ENCODE data around the gene CREBRF. TPM values are rescaled to one million over a fixed set of nuclear protein-coding genes. Genes with fewer than 3 reads are reported as not detected.

CREBRF gene
- total and polyA plus RNA-seq, 2 experiments from 2014 or later = 3.2 to 14.6 TPM

- WGBS, 2 experiments (ENCODE audit: low coverage in 1 of 2, low lambda C conversion rate in 2 of 2, missing lambda C conversion rate in 2 of 2) = 89 to 96% methylated on average over 3 of the region's 3 CpGs
- no peak overlapping the region for H3K9ac ChIP-seq
- H3K79me2 ChIP-seq (ENCODE audit: insufficient read depth) = no peaks in the 10 kb centered on the region
- H3K27me3 ChIP-seq (replicated peaks; ENCODE audit: insufficient read depth) = no peaks in the 10 kb centered on the region
- no peak for DNase-seq
- no peaks in the 10 kb centered on the region for H4K20me1 ChIP-seq (ENCODE audit: insufficient read depth)
- H3K36me3 ChIP-seq (ENCODE audit: low read depth) = peaks cover 19% of the 10 kb centered on the region; the same call in 1 of the 2 replicates
- no peak overlapping the region for H2AFZ ChIP-seq
- H3K4me3 ChIP-seq = no peak overlapping the region
- no peaks in the 10 kb centered on the region for H3K9me2 ChIP-seq (ENCODE audit: insufficient read depth)
- H3F3A ChIP-seq (ENCODE audit: insufficient read depth) = no peaks in the 10 kb centered on the region
- in situ Hi-C loops (cut with MboI) = loop anchor here (25.0 kb wide), 1 partner anchor 428 kb away; no protein-coding TSS in a partner anchor
- no peak overlapping the region for H3K4me2 ChIP-seq (ENCODE audit: unreplicated experiment)
- H3K9me3 ChIP-seq (ENCODE audit: low read depth) = no peaks in the 10 kb centered on the region
- no peak for TF ChIP-seq EZH2phosphoT487 (IDR thresholded peaks at IDR 0.05; ENCODE audit: insufficient read depth, low read depth)
- TF ChIP-seq EZH2 (IDR thresholded peaks at IDR 0.05; ENCODE audit: insufficient read depth, poor library complexity, severe bottlenecking) = no peak
- no peak overlapping the region for H3K27ac ChIP-seq
- H3K4me1 ChIP-seq (ENCODE audit: insufficient read depth) = no peaks in the 10 kb centered on the region
Observed at GRCh38 chr5:173159256-173159655, 103.1 kb downstream of the CREBRF start.

GRCh38 chr5:173161148-173161547, 105.0 kb downstream of the CREBRF start:
- H3K27me3 ChIP-seq (replicated peaks; ENCODE audit: insufficient read depth) = no peaks in the 10 kb centered on the region
- DNase-seq = no peak
- peaks cover 10% of the 10 kb centered on the region; the same call in 1 of the 2 replicates for H3K36me3 ChIP-seq (ENCODE audit: low read depth)
- peaks cover 6% of the 10 kb centered on the region; the same call in 1 of the 2 replicates for H3F3A ChIP-seq (ENCODE audit: insufficient read depth)
- no peaks in the 10 kb centered on the region for H3K9me2 ChIP-seq (ENCODE audit: insufficient read depth)
- H3K9ac ChIP-seq = no peak overlapping the region
- no peak overlapping the region for H3K27ac ChIP-seq
- no peaks in the 10 kb centered on the region for H4K20me1 ChIP-seq (ENCODE audit: insufficient read depth)
- no peaks in the 10 kb centered on the region for H3K4me1 ChIP-seq (ENCODE audit: insufficient read depth)
- WGBS, 2 experiments (ENCODE audit: low coverage in 1 of 2, low lambda C conversion rate in 2 of 2, missing lambda C conversion rate in 2 of 2) = 98 to 99% methylated on average over 5 of the region's 5 CpGs
- TF ChIP-seq EZH2 (IDR thresholded peaks at IDR 0.05; ENCODE audit: insufficient read depth, poor library complexity, severe bottlenecking) = no peak
- TF ChIP-seq EZH2phosphoT487 (IDR thresholded peaks at IDR 0.05; ENCODE audit: insufficient read depth, low read depth) = no peak
- H3K4me3 ChIP-seq = no peak overlapping the region
- no peak overlapping the region for H3K4me2 ChIP-seq (ENCODE audit: unreplicated experiment)
- in situ Hi-C loops (cut with MboI) = loop anchor here (25.0 kb wide), 1 partner anchor 426 kb away; no protein-coding TSS in a partner anchor
- H3K79me2 ChIP-seq (ENCODE audit: insufficient read depth) = no peaks in the 10 kb centered on the region
- no peak overlapping the region for H2AFZ ChIP-seq
- no peaks in the 10 kb centered on the region for H3K9me3 ChIP-seq (ENCODE audit: low read depth)

GRCh38 chr5:173163219-173163618, 107.1 kb downstream of the CREBRF start:
- Histone ChIP-seq H3K9me3 (ENCODE audit: low read depth) (no peaks in the 10 kb centered on the region), H3K4me1 (ENCODE audit: insufficient read depth) (no peaks in the 10 kb centered on the region), H2AFZ (no peak overlapping the region), H3K4me2 (ENCODE audit: unreplicated experiment) (no peak overlapping the region), H3K9me2 (ENCODE audit: insufficient read depth) (no peaks in the 10 kb centered on the region), H3K4me3 (no peak overlapping the region), H4K20me1 (ENCODE audit: insufficient read depth) (no peaks in the 10 kb centered on the region), H3K79me2 (ENCODE audit: insufficient read depth) (no peaks in the 10 kb centered on the region), H3K36me3 (ENCODE audit: low read depth) (peaks cover 10% of the 10 kb centered on the region; the same call in 1 of the 2 replicates), H3K27ac (no peak overlapping the region), H3K27me3 (replicated peaks; ENCODE audit: insufficient read depth) (no peaks in the 10 kb centered on the region), H3K9ac (no peak overlapping the region), H3F3A (ENCODE audit: insufficient read depth) (peaks cover 6% of the 10 kb centered on the region; the same call in 1 of the 2 replicates)
- DNase-seq = no peak
- in situ Hi-C loops (cut with MboI) = loop anchor here (25.0 kb wide), 1 partner anchor 424 kb away; no protein-coding TSS in a partner anchor
- TF ChIP-seq EZH2phosphoT487 (IDR thresholded peaks at IDR 0.05; ENCODE audit: insufficient read depth, low read depth) (no peak), EZH2 (IDR thresholded peaks at IDR 0.05; ENCODE audit: insufficient read depth, poor library complexity, severe bottlenecking) (no peak)
- 87 to 89% methylated on average over 7 of the region's 7 CpGs for WGBS, 2 experiments (ENCODE audit: low coverage in 1 of 2, low lambda C conversion rate in 2 of 2, missing lambda C conversion rate in 2 of 2)

- no peak for DNase-seq
- Histone ChIP-seq H3K36me3 (ENCODE audit: low read depth) (peaks cover 10% of the 10 kb centered on the region; the same call in 1 of the 2 replicates), H3K9ac (no peak overlapping the region), H3K9me3 (ENCODE audit: low read depth) (no peaks in the 10 kb centered on the region), H3F3A (ENCODE audit: insufficient read depth) (peaks cover 6% of the 10 kb centered on the region; the same call in 1 of the 2 replicates), H3K4me1 (ENCODE audit: insufficient read depth) (no peaks in the 10 kb centered on the region), H3K79me2 (ENCODE audit: insufficient read depth) (no peaks in the 10 kb centered on the region), H3K4me3 (no peak overlapping the region), H3K27ac (no peak overlapping the region), H3K4me2 (ENCODE audit: unreplicated experiment) (no peak overlapping the region), H4K20me1 (ENCODE audit: insufficient read depth) (no peaks in the 10 kb centered on the region), H3K27me3 (replicated peaks; ENCODE audit: insufficient read depth) (no peaks in the 10 kb centered on the region), H3K9me2 (ENCODE audit: insufficient read depth) (no peaks in the 10 kb centered on the region), H2AFZ (no peak overlapping the region)
- in situ Hi-C loops (cut with MboI) = loop anchor here (25.0 kb wide), 1 partner anchor 422 kb away; no protein-coding TSS in a partner anchor
- TF ChIP-seq EZH2phosphoT487 (IDR thresholded peaks at IDR 0.05; ENCODE audit: insufficient read depth, low read depth) (no peak), EZH2 (IDR thresholded peaks at IDR 0.05; ENCODE audit: insufficient read depth, poor library complexity, severe bottlenecking) (no peak)
- WGBS, 2 experiments (ENCODE audit: low coverage in 1 of 2, low lambda C conversion rate in 2 of 2, missing lambda C conversion rate in 2 of 2) = 28 to 34% methylated on average over 2 of the region's 2 CpGs
Observed at GRCh38 chr5:173165177-173166016, 109.2 kb downstream of the CREBRF start.

Measured in GM23248 (cell line).